ENCODE data around the gene MFN2. TPM values are rescaled to one million over a fixed set of nuclear protein-coding genes. Genes with fewer than 3 reads are reported as not detected.
A peak's percentile ranks its signal among the peaks of the same experiment; 100 is the strongest.

Gene MFN2
- total RNA-seq, 3 donors from 2014 or later, result 103 to 131 (median 110) TPM

DNA sequence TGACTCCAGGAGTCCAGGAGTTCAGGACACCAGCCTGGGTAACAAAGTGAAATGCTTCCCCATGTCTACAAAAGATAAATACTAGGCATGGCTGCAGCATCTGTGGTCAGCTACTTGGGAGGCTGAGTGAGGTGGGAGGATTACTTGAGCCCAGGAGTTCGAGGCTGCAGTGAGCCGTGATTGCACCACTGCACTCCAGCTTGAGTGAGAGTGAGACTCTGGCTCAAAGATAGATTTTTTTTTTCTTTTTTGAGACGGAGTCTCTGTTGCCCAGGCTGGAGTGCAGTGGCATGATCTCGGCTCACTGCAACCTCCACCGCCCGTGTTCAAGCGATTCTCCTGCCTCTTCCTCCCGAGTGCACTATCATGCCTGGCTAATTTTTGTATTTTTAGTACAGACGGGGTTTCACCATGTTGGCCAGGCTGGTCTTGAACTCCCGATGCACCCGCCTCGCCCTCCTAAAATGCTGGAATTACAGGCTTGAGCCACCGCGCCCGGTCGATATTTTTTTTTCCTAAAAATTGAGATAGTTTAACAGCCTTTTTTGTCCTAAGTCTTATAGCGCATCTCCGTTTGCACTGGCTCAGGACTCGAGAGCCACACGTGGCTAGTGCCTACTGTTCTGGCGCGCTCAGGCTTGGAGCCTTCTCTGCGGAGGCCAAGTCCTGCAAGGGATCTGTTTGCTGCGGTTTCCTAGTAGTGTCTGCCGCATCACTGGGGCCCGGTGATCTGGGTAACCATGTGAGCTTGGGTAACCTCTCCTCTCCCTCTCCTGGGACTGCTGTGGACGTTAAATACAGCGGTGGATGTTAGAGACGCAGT lies 1.0 kb upstream of the MFN2 start:
- TF ChIP-seq CTCF (IDR thresholded peaks at IDR 0.05), result no peak
- no peak overlapping the region for H3K4me3 ChIP-seq
- peak in 1 of 3 donors; percentile 63 for DNase-seq
- no peaks in the 10 kb centered on the region for H3K9me3 ChIP-seq
- ATAC-seq, result no peak
- H3K4me1 ChIP-seq (ENCODE audit: low read depth), result peaks cover 27% of the 10 kb centered on the region
- peaks cover 3% of the 10 kb centered on the region for H3K36me3 ChIP-seq (ENCODE audit: low read depth)
- intact Hi-C loops (cut with DNase I, micrococcal nuclease), result no loop called here

DNA sequence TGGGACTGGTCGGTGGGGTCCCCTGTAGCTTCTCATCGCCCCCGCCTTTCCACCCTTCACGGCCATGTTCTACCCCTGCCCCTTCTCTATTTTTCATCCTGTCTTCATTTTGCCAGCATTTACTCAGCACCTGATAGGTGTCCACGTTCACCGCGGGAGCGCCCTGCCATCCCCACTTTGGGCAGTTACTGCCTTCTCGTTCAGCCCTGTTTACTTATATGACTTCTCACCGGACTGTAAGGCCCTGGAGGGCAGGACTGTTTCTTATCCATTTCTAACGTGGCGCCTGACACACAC lies 380 bp downstream of the MFN2 start:
- DNase-seq (no peak), ATAC-seq (no peak)
- no peak for TF ChIP-seq CTCF (IDR thresholded peaks at IDR 0.05)
- H3K4me3 ChIP-seq, result peak overlapping the region; percentile 96
- H3K4me1 ChIP-seq (ENCODE audit: low read depth), result peaks cover 27% of the 10 kb centered on the region
- intact Hi-C loops (cut with DNase I, micrococcal nuclease), result no loop called here
- H3K36me3 ChIP-seq (ENCODE audit: low read depth), result peaks cover 3% of the 10 kb centered on the region
- H3K9me3 ChIP-seq, result no peaks in the 10 kb centered on the region

DNA sequence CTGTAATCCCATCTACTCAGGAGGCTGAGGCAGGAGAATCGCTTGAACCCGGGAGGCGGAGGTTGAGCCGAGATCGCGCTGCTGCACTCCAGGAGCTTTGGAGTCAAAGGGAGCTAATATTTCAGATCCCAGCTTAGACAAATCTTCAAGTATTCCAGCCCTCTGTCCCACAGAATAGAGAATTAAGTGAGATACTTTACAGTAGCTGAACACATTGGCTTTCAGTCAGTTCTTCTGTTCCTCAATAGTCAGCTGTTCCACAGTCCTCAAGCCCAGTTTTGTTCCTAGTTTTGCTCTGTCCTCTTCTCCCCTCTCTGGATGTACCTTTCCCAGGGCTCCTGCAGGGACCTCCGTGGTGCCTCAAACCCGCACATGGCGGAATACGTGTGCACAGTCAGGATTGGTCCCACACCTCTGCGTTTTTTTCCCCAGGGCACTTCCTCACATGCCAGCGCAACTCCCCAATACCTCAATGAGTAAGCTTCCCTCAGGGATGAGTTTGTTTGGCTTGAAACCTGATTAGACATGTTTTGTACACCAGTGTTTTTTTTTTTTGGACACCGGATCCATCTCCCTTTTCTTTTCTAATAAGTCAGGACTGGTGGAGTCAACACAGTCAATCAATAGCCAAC lies 1.2 kb downstream of the MFN2 start:
- Histone ChIP-seq H3K4me1 (ENCODE audit: low read depth) (peaks cover 27% of the 10 kb centered on the region), H3K9me3 (no peaks in the 10 kb centered on the region), H3K36me3 (ENCODE audit: low read depth) (peaks cover 3% of the 10 kb centered on the region), H3K4me3 (no peak overlapping the region)
- intact Hi-C loops (cut with DNase I, micrococcal nuclease), result no loop called here
- TF ChIP-seq CTCF (IDR thresholded peaks at IDR 0.05), result no peak
- ATAC-seq (no peak), DNase-seq (no peak)

DNA sequence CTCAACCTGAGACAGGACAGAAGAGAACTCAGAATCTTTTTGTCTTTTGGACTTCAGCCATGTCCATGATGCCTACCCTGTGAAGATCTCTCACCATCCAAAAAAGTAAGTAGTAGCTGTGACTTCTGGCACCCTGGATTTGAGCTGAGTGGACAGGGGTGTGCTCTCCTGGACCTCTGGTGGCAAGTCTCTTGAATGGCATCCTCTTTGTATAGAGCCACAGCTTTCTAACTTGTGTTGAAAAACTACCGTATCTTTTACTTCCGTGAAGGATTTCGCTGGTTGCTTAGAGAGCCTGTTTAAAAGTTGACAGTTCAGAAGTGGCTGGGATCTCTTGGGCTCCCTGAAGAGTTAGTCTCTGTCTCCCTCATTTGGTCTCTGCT lies 1.8 kb downstream of the MFN2 start:
- Histone ChIP-seq H3K4me3 (no peak overlapping the region), H3K36me3 (ENCODE audit: low read depth) (peaks cover 3% of the 10 kb centered on the region), H3K4me1 (ENCODE audit: low read depth) (peaks cover 27% of the 10 kb centered on the region), H3K9me3 (no peaks in the 10 kb centered on the region)
- ATAC-seq (no peak), DNase-seq (no peak)
- intact Hi-C loops (cut with DNase I, micrococcal nuclease), result no loop called here
- no peak for TF ChIP-seq CTCF (IDR thresholded peaks at IDR 0.05)

DNA sequence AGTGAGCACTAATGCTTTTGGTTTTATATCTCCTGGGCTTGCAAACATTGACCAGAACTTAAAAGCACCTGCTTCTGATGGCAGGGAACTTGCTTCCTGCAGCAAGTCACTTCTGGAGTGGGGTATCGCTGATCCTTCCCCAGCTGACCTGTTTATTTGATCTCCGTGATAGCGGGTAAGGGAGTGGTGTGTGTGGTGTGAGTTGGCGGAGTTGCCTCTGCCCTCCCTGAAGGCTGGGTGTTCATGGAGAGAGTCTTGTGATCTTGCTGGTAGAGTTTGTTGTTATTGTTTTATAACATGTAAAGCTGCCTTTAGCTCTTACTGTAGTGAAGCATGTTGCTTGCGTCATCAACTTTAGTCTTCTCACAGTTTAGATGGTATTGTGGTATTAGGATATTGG lies 3.9 kb downstream of the MFN2 start:
- Histone ChIP-seq H3K4me1 (ENCODE audit: low read depth) (peaks cover 23% of the 10 kb centered on the region), H3K36me3 (ENCODE audit: low read depth) (peaks cover 8% of the 10 kb centered on the region), H3K4me3 (no peak overlapping the region), H3K9me3 (no peaks in the 10 kb centered on the region)
- DNase-seq (peak in 1 of 3 donors; percentile 42), ATAC-seq (peak; percentile 35)
- intact Hi-C loops (cut with DNase I, micrococcal nuclease), result no loop called here
- no peak for TF ChIP-seq CTCF (IDR thresholded peaks at IDR 0.05)
